BLaER1 treated with 17β-estradiol and CSF1 and Interleukin-3, amounts not matched to agents 10 nM and 100 nM (cell line): ENCODE data around the gene FAIM.

ENCODE experiments used
- H3K27ac ChIP-seq, 11 experiments: shearing (Covaris generic); formaldehyde crosslinking; 2 replicates each; pipeline ENCODE4 v1.8.1; 2022
- H3K27me3 ChIP-seq, 11 experiments: shearing (Covaris generic); formaldehyde crosslinking; 2 replicates each; pipeline ENCODE4 v1.8.1; 2022
- H3K36me3 ChIP-seq, 11 experiments: shearing (Covaris generic); formaldehyde crosslinking; 2 replicates each; pipeline ENCODE4 v1.8.1; 2022
- H3K4me1 ChIP-seq, 10 experiments: shearing (Covaris generic); formaldehyde crosslinking; 2 replicates each; pipeline ENCODE4 v1.8.1; 2022
- H3K4me2 ChIP-seq, 11 experiments: shearing (Covaris generic); formaldehyde crosslinking; 2 replicates each; pipeline ENCODE4 v1.8.1; 2022
- H3K4me3 ChIP-seq, 10 experiments: shearing (Covaris generic); formaldehyde crosslinking; 2 replicates each; pipeline ENCODE4 v1.8.1; 2022
- H3K9ac ChIP-seq, 11 experiments: shearing (Covaris generic); formaldehyde crosslinking; 2 replicates each; pipeline ENCODE4 v1.8.1; 2022
- H3K9me3 ChIP-seq, 11 experiments: shearing (Covaris generic); formaldehyde crosslinking; replicated peaks in 1 of 11; 2 replicates each; pipeline ENCODE4 v1.8.1; 2022
- H4K20me1 ChIP-seq, 11 experiments: shearing (Covaris generic); formaldehyde crosslinking; 2 replicates each; pipeline ENCODE4 v1.8.1; 2022
- Cebpa-rat ChIP-seq, 11 experiments: shearing (Covaris generic); IDR thresholded peaks; 2 replicates each; pipeline ENCODE4 v1.8.1; 2022

The FAIM gene

DNA sequence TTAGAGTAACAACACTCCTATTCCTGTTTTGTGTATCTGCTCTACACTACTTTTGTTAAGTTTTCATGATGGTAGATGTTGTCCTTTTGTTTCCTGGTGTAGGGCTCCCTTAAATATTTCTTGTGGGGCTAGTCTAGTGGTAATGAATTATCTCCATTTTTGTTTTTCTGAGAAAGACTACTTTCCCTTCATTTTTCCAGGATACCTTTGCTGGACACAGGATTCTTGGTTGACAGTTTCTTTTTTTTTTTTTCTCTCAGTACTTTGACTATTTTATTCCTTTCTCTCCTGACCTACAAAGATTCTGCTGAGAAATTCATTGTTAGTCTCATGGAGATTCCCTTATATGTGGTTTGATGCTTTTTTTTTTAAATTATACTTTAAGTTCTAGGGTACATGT lies 37.9 kb downstream of the FAIM start:
- Histone ChIP-seq H3K27me3 (no peaks in the 10 kb centered on the region), H3K36me3 (peaks cover 21 to 54% (median 30%) of the 10 kb centered on the region in 11 experiments), H3K9me3 (peaks cover 60 to 76% (median 70%) of the 10 kb centered on the region in 11 experiments), H3K4me3 (no peak overlapping the region), H3K4me2 (no peak overlapping the region), H3K4me1 (no peaks in the 10 kb centered on the region), H3K27ac (no peak overlapping the region), H4K20me1 (no peaks in the 10 kb centered on the region), H3K9ac (no peak overlapping the region)
- TF ChIP-seq Cebpa-rat (IDR thresholded peaks at IDR 0.05) = no peak

GRCh38 chr3:138649134-138649533 lies 40.6 kb downstream of the FAIM start:
- H3K36me3 ChIP-seq = peaks cover 36 to 67% (median 52%) of the 10 kb centered on the region in 11 experiments
- no peaks in the 10 kb centered on the region for H3K27me3 ChIP-seq
- no peaks in the 10 kb centered on the region for H4K20me1 ChIP-seq
- peaks cover 41 to 57% (median 53%) of the 10 kb centered on the region in 11 experiments for H3K9me3 ChIP-seq
- no peaks in the 10 kb centered on the region for H3K4me1 ChIP-seq
- peak overlapping the region in 1 of 10 experiments; percentile 4; a peak in 1 of 20 replicates for H3K4me3 ChIP-seq
- TF ChIP-seq Cebpa-rat (IDR thresholded peaks at IDR 0.05) = no peak
- H3K4me2 ChIP-seq = no peak overlapping the region
- H3K27ac ChIP-seq = no peak overlapping the region
- no peak overlapping the region for H3K9ac ChIP-seq

DNA sequence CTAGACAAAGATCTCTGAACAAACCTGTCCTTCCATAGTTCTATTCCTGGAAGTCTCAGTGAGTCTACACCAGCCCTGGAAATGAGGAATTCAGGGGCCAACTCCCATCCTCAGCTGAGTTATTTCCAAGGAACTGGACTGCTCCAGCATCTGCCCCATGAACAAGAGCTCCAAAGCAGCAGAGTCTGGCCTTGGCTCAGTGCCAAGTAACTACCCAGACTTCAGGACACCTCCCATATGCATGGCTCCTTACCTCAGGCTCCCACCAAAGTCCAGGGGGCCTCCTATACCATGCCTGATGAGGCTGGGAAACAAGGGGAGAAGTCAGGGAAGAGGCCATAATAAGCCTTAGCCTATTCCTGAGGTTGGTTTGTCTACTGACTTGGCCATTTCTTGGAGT lies 45.0 kb downstream of the FAIM start:
- no peak overlapping the region for H3K9ac ChIP-seq
- no peaks in the 10 kb centered on the region for H4K20me1 ChIP-seq
- H3K4me1 ChIP-seq = no peaks in the 10 kb centered on the region
- no peak overlapping the region for H3K4me3 ChIP-seq
- H3K27ac ChIP-seq = no peak overlapping the region
- H3K27me3 ChIP-seq = no peaks in the 10 kb centered on the region
- H3K36me3 ChIP-seq = peaks cover 54 to 99% (median 82%) of the 10 kb centered on the region in 11 experiments
- no peak overlapping the region for H3K4me2 ChIP-seq
- TF ChIP-seq Cebpa-rat (IDR thresholded peaks at IDR 0.05) = no peak
- H3K9me3 ChIP-seq = peaks cover 15 to 19% (median 17%) of the 10 kb centered on the region in 11 experiments

DNA sequence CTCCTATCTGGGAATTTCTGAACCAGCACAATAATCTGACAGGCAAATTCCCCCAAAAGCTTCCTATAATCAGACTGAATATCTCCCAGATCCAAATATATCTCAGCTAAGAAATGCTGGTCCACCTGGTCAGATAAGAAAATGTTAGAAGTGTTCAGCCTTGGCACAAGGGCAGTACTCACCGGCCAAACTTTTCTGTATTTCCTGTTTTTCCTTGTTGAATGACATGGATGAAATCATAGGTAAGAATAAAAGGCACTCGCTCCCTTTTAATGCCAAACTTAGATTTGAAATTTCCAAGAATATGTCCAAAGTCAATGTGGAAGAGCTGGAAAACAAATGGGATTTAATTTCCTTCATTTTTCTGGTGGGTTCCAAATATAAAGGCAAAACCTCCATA lies 48.9 kb downstream of the FAIM start:
- Histone ChIP-seq H3K27me3 (no peaks in the 10 kb centered on the region), H3K36me3 (peaks cover 50 to 83% (median 68%) of the 10 kb centered on the region in 11 experiments), H3K4me1 (no peaks in the 10 kb centered on the region), H3K9me3 (no peaks in the 10 kb centered on the region), H4K20me1 (no peaks in the 10 kb centered on the region), H3K9ac (no peak overlapping the region), H3K4me2 (no peak overlapping the region), H3K27ac (no peak overlapping the region), H3K4me3 (no peak overlapping the region)
- no peak for TF ChIP-seq Cebpa-rat (IDR thresholded peaks at IDR 0.05)

GRCh38 chr3:138668107-138668506 lies 59.5 kb downstream of the FAIM start:
- no peaks in the 10 kb centered on the region for H4K20me1 ChIP-seq
- H3K9ac ChIP-seq = no peak overlapping the region
- H3K4me1 ChIP-seq = peaks cover 0 to 25% (median 11%) of the 10 kb centered on the region in 10 experiments; a peak in 16 of 20 replicates
- no peak overlapping the region for H3K27ac ChIP-seq
- no peaks in the 10 kb centered on the region for H3K27me3 ChIP-seq
- no peak overlapping the region for H3K4me2 ChIP-seq
- peaks cover 29 to 71% (median 50%) of the 10 kb centered on the region in 11 experiments for H3K36me3 ChIP-seq
- TF ChIP-seq Cebpa-rat (IDR thresholded peaks at IDR 0.05) = no peak
- H3K4me3 ChIP-seq = no peak overlapping the region
- H3K9me3 ChIP-seq = peaks cover 0 to 22% (median 5%) of the 10 kb centered on the region in 11 experiments; a peak in 6 of 22 replicates

- Histone ChIP-seq H3K4me2 (0 out of 22 replicates have a peak overlapping the region, but pooled peaks of 1 of the 11 experiments have one; percentile 67), H3K27me3 (no peaks in the 10 kb centered on the region), H3K4me3 (no peak overlapping the region), H4K20me1 (no peaks in the 10 kb centered on the region), H3K36me3 (peaks cover 29 to 71% (median 42%) of the 10 kb centered on the region in 11 experiments), H3K9ac (no peak overlapping the region), H3K4me1 (peaks cover 0 to 25% (median 11%) of the 10 kb centered on the region in 10 experiments; a peak in 16 of 20 replicates), H3K9me3 (peaks cover 15 to 32% (median 20%) of the 10 kb centered on the region in 11 experiments), H3K27ac (no peak overlapping the region)
- TF ChIP-seq Cebpa-rat (IDR thresholded peaks at IDR 0.05) = no peak
These were observed 61.8 kb downstream of the FAIM start for GRCh38 chr3:138670407-138670806.

- peaks cover 0 to 28% (median 13%) of the 10 kb centered on the region in 10 experiments; a peak in 16 of 20 replicates for H3K4me1 ChIP-seq
These were observed 65.3 kb downstream of the FAIM start for GRCh38 chr3:138673641-138674530.

GRCh38 chr3:138675393-138675792 lies 66.8 kb downstream of the FAIM start:
- Histone ChIP-seq H3K27ac (no peak overlapping the region), H3K36me3 (peaks cover 36 to 80% (median 60%) of the 10 kb centered on the region in 11 experiments), H3K27me3 (no peaks in the 10 kb centered on the region), H3K9me3 (peaks cover 39 to 57% (median 44%) of the 10 kb centered on the region in 11 experiments), H3K4me3 (no peak overlapping the region), H3K4me2 (no peak overlapping the region), H4K20me1 (no peaks in the 10 kb centered on the region), H3K9ac (no peak overlapping the region), H3K4me1 (peaks cover 0 to 26% (median 17%) of the 10 kb centered on the region in 10 experiments; a peak in 16 of 20 replicates)
- TF ChIP-seq Cebpa-rat (IDR thresholded peaks at IDR 0.05) = no peak

More at GRCh38 chr3:138673641-138674530, 65.3 kb downstream of the FAIM start:
- no peak for TF ChIP-seq Cebpa-rat (IDR thresholded peaks at IDR 0.05)
- Histone ChIP-seq H3K9me3 (peaks cover 39 to 57% (median 44%) of the 10 kb centered on the region in 11 experiments), H3K4me3 (no peak overlapping the region), H3K9ac (no peak overlapping the region), H4K20me1 (no peaks in the 10 kb centered on the region), H3K27me3 (no peaks in the 10 kb centered on the region), H3K4me2 (no peak overlapping the region), H3K27ac (no peak overlapping the region), H3K36me3 (peaks cover 36 to 77% (median 55%) of the 10 kb centered on the region in 11 experiments)

- TF ChIP-seq Cebpa-rat (IDR thresholded peaks at IDR 0.05) = no peak
- Histone ChIP-seq H3K9me3 (peaks cover 36 to 45% (median 40%) of the 10 kb centered on the region in 11 experiments), H3K9ac (no peak overlapping the region), H3K4me2 (0 out of 22 replicates have a peak overlapping the region, but pooled peaks of 1 of the 11 experiments have one; percentile 22), H4K20me1 (no peaks in the 10 kb centered on the region), H3K4me1 (peaks cover 7 to 30% (median 18%) of the 10 kb centered on the region in 10 experiments; a peak in 17 of 20 replicates), H3K27ac (no peak overlapping the region), H3K4me3 (no peak overlapping the region), H3K36me3 (peaks cover 34 to 81% (median 59%) of the 10 kb centered on the region in 11 experiments), H3K27me3 (no peaks in the 10 kb centered on the region)
These were observed 69.5 kb downstream of the FAIM start for GRCh38 chr3:138678086-138678485.
